ENCODE results near the gene TRRAP. TPM values are rescaled to one million over a fixed set of nuclear protein-coding genes. Genes with fewer than 3 reads are reported as not detected.

The TRRAP gene
- polyA plus RNA-seq, 1 donor from 2014 or later, result 12.9 TPM

- Histone ChIP-seq H3K9me2 (ENCODE audit: insufficient read depth, low read length) (no peaks in the 10 kb centered on the region), H3K27ac (ENCODE audit: low read length) (no peak overlapping the region), H3K79me2 (replicated peaks; ENCODE audit: insufficient read depth, low read length) (no peaks in the 10 kb centered on the region), H4K20me1 (ENCODE audit: insufficient read depth) (no peaks in the 10 kb centered on the region), H3K9ac (ENCODE audit: low read length) (no peak overlapping the region), H2AFZ (ENCODE audit: low read depth, low read length) (no peak overlapping the region), H3K27me3 (ENCODE audit: insufficient read depth, low read depth, low read length) (no peaks in the 10 kb centered on the region), H3K4me3 (ENCODE audit: low read length) (no peak overlapping the region), H3K36me3 (ENCODE audit: insufficient read depth, low read length) (peaks cover 9% of the 10 kb centered on the region), H3K9me3 (ENCODE audit: low read length) (no peaks in the 10 kb centered on the region), H3K4me2 (ENCODE audit: low read length) (no peak overlapping the region), H3F3A (ENCODE audit: insufficient read depth, low read length, poor library complexity, severe bottlenecking) (no peaks in the 10 kb centered on the region)
- TF ChIP-seq POLR2AphosphoS5 (IDR thresholded peaks at IDR 0.05) (no peak), RAD21 (conservative IDR thresholded peaks at IDR 0.05) (no peak), CTCF (IDR thresholded peaks at IDR 0.05; ENCODE audit: poor library complexity, severe bottlenecking) (no peak), EZH2 (IDR thresholded peaks at IDR 0.05; ENCODE audit: borderline replicate concordance, insufficient read depth, low read length, poor library complexity, severe bottlenecking) (no peak), SMC3 (conservative IDR thresholded peaks at IDR 0.05; ENCODE audit: poor library complexity) (no peak), MXI1 (conservative IDR thresholded peaks at IDR 0.05; ENCODE audit: poor library complexity, severe bottlenecking) (no peak), REST (IDR thresholded peaks at IDR 0.05; ENCODE audit: borderline replicate concordance) (no peak), TAF1 (IDR thresholded peaks at IDR 0.05; ENCODE audit: low read depth) (no peak), EP300 (conservative IDR thresholded peaks at IDR 0.05; ENCODE audit: poor library complexity, severe bottlenecking) (no peak)
These were observed 125.1 kb downstream of the TRRAP start for GRCh38 chr7:99003419-99003818.

- Histone ChIP-seq H3K9me3 (ENCODE audit: low read length) (no peaks in the 10 kb centered on the region), H3K36me3 (ENCODE audit: insufficient read depth, low read length) (peaks cover 9% of the 10 kb centered on the region), H3K9me2 (ENCODE audit: insufficient read depth, low read length) (no peaks in the 10 kb centered on the region), H3K79me2 (replicated peaks; ENCODE audit: insufficient read depth, low read length) (no peaks in the 10 kb centered on the region), H4K20me1 (ENCODE audit: insufficient read depth) (no peaks in the 10 kb centered on the region), H2AFZ (ENCODE audit: low read depth, low read length) (no peak overlapping the region), H3F3A (ENCODE audit: insufficient read depth, low read length, poor library complexity, severe bottlenecking) (no peaks in the 10 kb centered on the region), H3K4me3 (ENCODE audit: low read length) (no peak overlapping the region), H3K27me3 (ENCODE audit: insufficient read depth, low read depth, low read length) (no peaks in the 10 kb centered on the region), H3K4me2 (ENCODE audit: low read length) (no peak overlapping the region), H3K9ac (ENCODE audit: low read length) (no peak overlapping the region), H3K27ac (ENCODE audit: low read length) (no peak overlapping the region)
- no peak for TF ChIP-seq REST (IDR thresholded peaks at IDR 0.05; ENCODE audit: borderline replicate concordance)
- no peak for TF ChIP-seq EP300 (conservative IDR thresholded peaks at IDR 0.05; ENCODE audit: poor library complexity, severe bottlenecking)
- no peak for TF ChIP-seq SMC3 (conservative IDR thresholded peaks at IDR 0.05; ENCODE audit: poor library complexity)
- TF ChIP-seq TAF1 (IDR thresholded peaks at IDR 0.05; ENCODE audit: low read depth), result no peak
- TF ChIP-seq RAD21 (conservative IDR thresholded peaks at IDR 0.05), result no peak
- TF ChIP-seq POLR2AphosphoS5 (IDR thresholded peaks at IDR 0.05), result no peak
- TF ChIP-seq MXI1 (conservative IDR thresholded peaks at IDR 0.05; ENCODE audit: poor library complexity, severe bottlenecking), result no peak
- no peak for TF ChIP-seq EZH2 (IDR thresholded peaks at IDR 0.05; ENCODE audit: borderline replicate concordance, insufficient read depth, low read length, poor library complexity, severe bottlenecking)
- no peak for TF ChIP-seq CTCF (IDR thresholded peaks at IDR 0.05; ENCODE audit: poor library complexity, severe bottlenecking)
These were observed 125.9 kb downstream of the TRRAP start for GRCh38 chr7:99004216-99004615.

All from neural cell (in vitro differentiated cells).